T-helper 1 cell treated with Interleukin-12 subunit alpha and Interleukin-12 subunit beta and Interleukin-4 antibody, amounts not matched to agents 30 μg/mL and 1 μg/mL, for 36 hours (primary cell): ENCODE measurements around the gene DNAH8.

ENCODE experiments used
- H3K27ac Mint-ChIP-seq: one replicate; pipeline ENCODE4 v1.8.0; 2021; ENCODE audit warnings: mild to moderate bottlenecking, mixed read lengths
- H3K27me3 Mint-ChIP-seq: one replicate; pipeline ENCODE4 v1.8.0; 2021; ENCODE audit warnings: low read depth, mixed read lengths
- H3K36me3 Mint-ChIP-seq: one replicate; pipeline ENCODE4 v1.8.0; 2021; ENCODE audit warnings: low read depth, mixed read lengths
- H3K4me1 Mint-ChIP-seq: one replicate; pipeline ENCODE4 v1.8.0; 2021; ENCODE audit warnings: low read depth, mixed read lengths
- H3K4me3 Mint-ChIP-seq: one replicate; pipeline ENCODE4 v1.8.0; 2021; ENCODE audit warnings: mild to moderate bottlenecking, moderate library complexity, mixed read lengths
- H3K9me3 Mint-ChIP-seq: one replicate; pipeline ENCODE4 v1.8.0; 2021; ENCODE audit warnings: mixed read lengths

Gene DNAH8

DNA sequence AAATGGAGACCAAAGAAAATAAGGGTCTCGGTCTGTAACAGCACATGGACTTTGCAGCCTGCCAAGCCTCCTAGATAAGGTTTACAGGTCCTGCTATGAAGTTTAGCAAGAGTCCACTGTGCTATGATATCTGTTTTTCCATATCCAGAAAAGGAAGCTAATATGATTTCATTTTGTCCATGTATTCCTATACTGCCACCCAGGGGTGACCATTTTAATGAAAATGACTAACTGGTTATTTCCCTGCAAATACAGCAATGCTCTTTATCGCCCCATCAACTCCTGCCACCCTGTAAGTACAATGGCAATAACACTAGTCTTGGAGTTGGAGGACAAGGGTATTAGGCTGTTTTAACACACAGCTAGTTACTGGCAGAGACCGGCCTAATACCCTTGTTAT, 218.3 kb downstream of the DNAH8 start:
- no peaks in the 10 kb centered on the region for H3K4me1 Mint-ChIP-seq
- H3K9me3 Mint-ChIP-seq = no peaks in the 10 kb centered on the region
- H3K36me3 Mint-ChIP-seq = no peaks in the 10 kb centered on the region
- H3K27ac Mint-ChIP-seq = no peak overlapping the region
- H3K4me3 Mint-ChIP-seq = no peak overlapping the region
- peaks cover 19% of the 10 kb centered on the region for H3K27me3 Mint-ChIP-seq

DNA sequence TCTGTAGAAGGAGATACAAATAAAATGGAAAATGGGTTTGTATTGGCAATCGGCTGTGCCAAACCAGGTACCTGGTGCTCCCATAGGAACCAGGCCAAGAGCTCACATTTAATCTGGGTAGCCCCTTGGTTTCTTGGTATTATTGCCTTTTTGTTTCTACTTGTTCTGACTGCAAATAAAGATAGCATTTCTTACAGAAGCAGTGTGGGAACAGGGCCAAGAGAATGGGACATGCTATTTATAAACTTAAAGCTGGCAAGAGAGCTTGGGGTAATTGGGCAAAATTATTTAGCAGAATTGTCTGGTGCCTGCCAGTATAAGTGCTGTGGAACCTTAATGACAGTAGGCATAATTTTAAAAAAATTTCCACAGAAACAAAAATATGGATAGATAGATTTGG, 219.9 kb downstream of the DNAH8 start:
- no peak overlapping the region for H3K27ac Mint-ChIP-seq
- H3K36me3 Mint-ChIP-seq = no peaks in the 10 kb centered on the region
- H3K4me1 Mint-ChIP-seq = no peaks in the 10 kb centered on the region
- no peak overlapping the region for H3K4me3 Mint-ChIP-seq
- H3K9me3 Mint-ChIP-seq = no peaks in the 10 kb centered on the region
- peaks cover 7% of the 10 kb centered on the region for H3K27me3 Mint-ChIP-seq

DNA sequence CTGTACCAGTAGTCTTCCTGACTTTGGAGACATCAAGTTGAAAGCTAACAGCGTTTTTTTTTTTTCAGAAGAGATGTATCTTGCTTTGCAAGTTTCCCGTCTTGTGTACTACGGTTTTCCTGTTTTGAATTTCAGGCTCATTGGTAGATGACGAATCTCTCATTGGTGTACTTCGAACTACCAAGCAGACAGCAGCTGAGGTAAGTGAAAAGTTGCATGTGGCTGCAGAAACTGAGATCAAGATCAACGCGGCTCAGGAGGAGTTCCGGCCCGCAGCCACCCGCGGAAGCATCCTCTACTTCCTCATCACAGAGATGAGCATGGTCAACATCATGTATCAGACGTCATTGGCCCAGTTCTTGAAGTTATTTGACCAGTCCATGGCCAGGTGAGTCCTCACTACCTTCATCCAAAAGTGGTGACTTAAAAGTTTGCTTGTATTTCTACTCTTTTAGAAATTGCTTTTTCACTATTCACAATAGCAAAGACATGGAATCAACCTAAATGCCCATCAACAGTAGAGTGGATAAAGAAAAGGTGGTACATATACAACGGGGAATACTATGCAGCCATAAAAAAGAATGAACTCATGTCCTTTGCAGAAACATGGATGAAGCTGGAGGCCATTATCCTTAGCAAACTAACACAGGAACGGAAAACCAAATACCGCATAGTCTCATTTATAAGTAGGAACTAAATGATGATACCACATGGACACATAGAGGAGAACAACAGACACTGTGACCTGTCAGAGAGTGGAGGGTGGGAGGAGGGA, 222.9 kb downstream of the DNAH8 start:
- Mint-ChIP-seq H3K4me1 (no peaks in the 10 kb centered on the region), H3K27ac (no peak overlapping the region), H3K9me3 (no peaks in the 10 kb centered on the region), H3K4me3 (no peak overlapping the region), H3K27me3 (peaks cover 8% of the 10 kb centered on the region), H3K36me3 (no peaks in the 10 kb centered on the region)

DNA sequence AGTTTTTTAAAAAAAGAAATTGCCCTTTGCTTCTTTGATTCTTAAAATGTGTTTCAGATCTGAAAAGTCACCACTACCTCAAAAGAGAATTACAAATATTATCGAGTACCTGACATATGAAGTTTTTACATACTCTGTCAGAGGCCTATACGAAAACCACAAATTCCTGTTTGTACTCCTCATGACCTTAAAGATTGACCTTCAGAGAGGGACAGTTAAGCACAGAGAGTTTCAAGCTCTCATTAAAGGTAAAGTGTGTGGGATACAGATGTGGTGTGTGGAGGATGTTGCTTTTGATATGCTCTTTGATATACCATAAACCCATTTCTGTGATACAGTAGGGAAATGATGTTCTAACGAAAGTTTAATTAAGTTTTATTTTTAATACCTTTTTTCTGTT, 223.6 kb downstream of the DNAH8 start:
- no peaks in the 10 kb centered on the region for H3K36me3 Mint-ChIP-seq
- no peaks in the 10 kb centered on the region for H3K9me3 Mint-ChIP-seq
- H3K4me3 Mint-ChIP-seq = no peak overlapping the region
- H3K27ac Mint-ChIP-seq = no peak overlapping the region
- H3K27me3 Mint-ChIP-seq = peaks cover 12% of the 10 kb centered on the region
- no peaks in the 10 kb centered on the region for H3K4me1 Mint-ChIP-seq

DNA sequence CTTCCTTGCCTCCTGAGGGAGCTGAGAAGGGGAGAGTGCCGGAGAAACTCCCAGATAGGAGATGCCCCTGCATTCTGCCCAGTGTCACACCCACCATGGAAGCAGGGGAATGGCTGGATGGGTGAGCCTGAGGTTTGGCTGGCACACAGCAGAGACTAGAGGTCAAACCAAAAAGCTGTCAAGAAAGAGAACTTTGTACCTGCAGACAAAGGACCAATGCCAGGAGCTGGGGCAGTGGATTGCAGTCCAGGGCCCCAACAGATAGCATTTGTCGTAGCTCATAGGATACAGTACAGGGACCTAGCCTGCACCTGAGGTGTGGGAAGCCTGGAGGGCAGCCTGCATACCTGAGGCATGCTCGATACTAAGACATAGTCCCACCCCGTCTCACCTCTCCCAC, 227.3 kb downstream of the DNAH8 start:
- H3K27ac Mint-ChIP-seq = no peak overlapping the region
- no peaks in the 10 kb centered on the region for H3K4me1 Mint-ChIP-seq
- no peak overlapping the region for H3K4me3 Mint-ChIP-seq
- H3K9me3 Mint-ChIP-seq = no peaks in the 10 kb centered on the region
- H3K27me3 Mint-ChIP-seq = peaks cover 19% of the 10 kb centered on the region
- H3K36me3 Mint-ChIP-seq = no peaks in the 10 kb centered on the region

DNA sequence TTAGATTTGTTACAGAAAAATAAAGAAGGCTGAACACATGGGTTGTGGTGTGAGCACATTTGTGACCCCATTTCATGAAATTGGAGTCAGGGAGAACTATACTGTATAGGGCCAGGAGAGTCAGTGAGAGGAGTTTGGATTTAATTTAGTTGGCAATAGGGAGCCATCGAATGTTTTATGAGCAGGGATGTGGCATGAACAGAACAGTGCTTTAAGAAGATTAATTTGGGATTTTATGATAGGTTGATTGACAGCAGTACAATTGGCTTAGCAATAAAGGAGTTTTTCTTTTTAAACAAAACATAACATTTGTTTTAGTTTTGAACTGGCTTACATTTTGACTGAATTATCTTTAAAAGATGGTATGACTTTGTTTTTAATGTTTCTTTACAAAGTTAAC, 227.9 kb downstream of the DNAH8 start:
- Mint-ChIP-seq H3K27ac (no peak overlapping the region), H3K27me3 (peaks cover 19% of the 10 kb centered on the region), H3K4me1 (no peaks in the 10 kb centered on the region), H3K9me3 (no peaks in the 10 kb centered on the region), H3K4me3 (no peak overlapping the region), H3K36me3 (no peaks in the 10 kb centered on the region)

DNA sequence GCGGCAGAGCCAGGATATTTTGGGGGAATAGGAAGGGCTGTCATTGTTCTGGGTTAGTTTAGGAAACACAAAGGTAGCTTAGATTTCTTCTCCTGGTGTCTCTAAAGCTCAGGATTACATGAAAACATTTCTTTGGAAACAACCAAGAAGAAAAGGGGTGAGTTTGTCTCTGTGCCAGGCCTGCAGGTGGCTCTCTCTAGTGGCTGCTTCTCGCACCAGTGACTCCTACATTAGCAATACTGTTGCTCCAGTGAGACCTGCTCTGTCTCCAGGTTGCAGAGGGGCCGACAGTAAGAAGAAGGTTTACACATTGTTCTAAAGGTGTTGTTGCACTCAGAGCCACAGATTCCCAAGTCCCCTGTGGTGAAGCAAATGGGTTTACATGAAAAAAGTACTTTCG, 228.9 kb downstream of the DNAH8 start:
- Mint-ChIP-seq H3K27me3 (peaks cover 19% of the 10 kb centered on the region), H3K9me3 (no peaks in the 10 kb centered on the region), H3K36me3 (no peaks in the 10 kb centered on the region), H3K27ac (no peak overlapping the region), H3K4me3 (no peak overlapping the region), H3K4me1 (no peaks in the 10 kb centered on the region)

DNA sequence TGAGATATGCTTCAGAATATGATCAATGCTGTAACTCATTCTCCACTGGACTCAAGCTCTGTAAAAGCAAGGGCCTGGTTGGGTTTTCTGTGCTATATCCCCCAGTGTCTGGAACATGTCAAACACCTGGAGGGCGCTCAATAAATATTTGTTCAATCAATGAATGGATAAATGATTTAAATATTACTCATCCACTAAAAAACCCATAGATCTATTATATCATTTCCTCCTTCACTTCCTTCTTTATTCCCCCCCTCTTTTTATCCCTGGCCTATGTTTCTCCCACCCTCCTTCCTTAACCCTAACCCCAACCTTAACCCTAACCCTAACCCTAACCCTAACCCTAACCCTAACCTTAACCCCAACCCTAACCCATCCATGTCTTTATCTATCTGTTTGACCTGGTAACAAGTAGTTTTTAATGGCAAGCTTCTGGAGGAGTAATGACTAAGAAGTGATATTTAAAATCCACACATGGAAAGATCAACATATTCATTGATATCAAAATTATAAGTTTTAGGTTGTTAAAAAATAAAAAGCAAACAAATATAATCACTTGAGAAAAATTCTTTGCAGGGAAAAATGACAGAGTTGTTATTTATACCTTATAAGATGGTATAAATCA, 229.7 kb downstream of the DNAH8 start:
- H3K9me3 Mint-ChIP-seq = no peaks in the 10 kb centered on the region
- H3K27me3 Mint-ChIP-seq = peaks cover 19% of the 10 kb centered on the region
- H3K36me3 Mint-ChIP-seq = no peaks in the 10 kb centered on the region
- no peaks in the 10 kb centered on the region for H3K4me1 Mint-ChIP-seq
- H3K27ac Mint-ChIP-seq = no peak overlapping the region
- no peak overlapping the region for H3K4me3 Mint-ChIP-seq

DNA sequence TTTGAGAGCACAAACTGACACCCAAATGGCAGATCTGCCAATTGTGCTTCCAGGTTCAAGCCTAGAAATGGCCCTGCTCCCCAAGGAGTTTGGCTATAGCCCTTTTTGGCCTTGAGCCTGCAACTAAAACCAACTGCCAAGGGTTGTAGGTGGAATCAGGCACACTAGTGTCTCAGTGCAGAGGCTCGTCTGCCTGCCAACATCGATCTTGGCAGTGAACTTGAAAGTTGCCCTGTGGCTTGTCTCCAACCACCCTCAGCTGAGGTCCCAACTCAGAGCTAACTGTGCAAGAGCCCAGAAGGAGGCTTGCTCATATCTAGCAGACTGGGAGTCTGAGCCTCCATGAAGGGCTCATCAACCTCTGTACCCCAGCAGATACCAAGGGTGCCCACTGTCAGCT, 240.8 kb downstream of the DNAH8 start:
- H3K36me3 Mint-ChIP-seq = no peaks in the 10 kb centered on the region
- H3K27me3 Mint-ChIP-seq = peaks cover 38% of the 10 kb centered on the region
- no peak overlapping the region for H3K4me3 Mint-ChIP-seq
- no peak overlapping the region for H3K27ac Mint-ChIP-seq
- no peaks in the 10 kb centered on the region for H3K4me1 Mint-ChIP-seq
- peaks cover 6% of the 10 kb centered on the region for H3K9me3 Mint-ChIP-seq

DNA sequence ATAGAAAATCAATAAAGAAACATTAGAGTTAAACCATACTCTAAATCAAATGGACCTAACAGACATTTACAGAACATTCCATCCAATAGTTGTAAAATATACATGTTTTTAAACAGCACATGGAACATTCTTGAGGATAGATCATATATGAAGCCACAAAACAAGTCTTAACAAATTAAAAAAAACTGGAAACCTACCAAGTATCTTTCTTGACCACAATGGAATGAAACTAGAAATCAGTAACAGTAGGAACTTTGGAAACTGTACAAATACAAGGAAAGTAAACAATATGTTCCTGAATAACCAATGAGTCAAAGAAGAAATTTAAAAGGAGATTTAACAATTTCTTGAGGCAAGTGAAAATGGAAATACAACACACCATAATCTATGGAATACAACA, 242.3 kb downstream of the DNAH8 start:
- Mint-ChIP-seq H3K4me1 (no peaks in the 10 kb centered on the region), H3K4me3 (no peak overlapping the region), H3K27ac (no peak overlapping the region), H3K36me3 (no peaks in the 10 kb centered on the region), H3K27me3 (peaks cover 34% of the 10 kb centered on the region), H3K9me3 (peaks cover 6% of the 10 kb centered on the region)

DNA sequence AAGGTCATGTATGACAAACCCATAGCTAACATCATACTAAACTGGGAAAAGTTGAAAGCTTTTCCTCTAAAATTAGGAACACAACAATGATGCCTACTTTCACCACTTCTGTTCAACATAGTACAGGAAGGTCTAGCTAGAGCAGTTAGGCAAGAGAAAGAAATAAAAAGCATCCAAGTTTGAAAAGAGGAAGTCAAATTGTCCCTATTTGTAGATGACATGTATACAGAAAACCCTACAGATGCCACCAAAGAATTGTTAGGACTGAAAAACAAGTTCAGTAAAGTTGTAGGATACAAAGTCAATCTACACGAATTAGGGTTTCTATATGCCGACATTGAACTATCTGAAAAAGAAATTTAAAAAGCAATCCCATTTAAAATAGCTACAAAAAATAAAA, 244.0 kb downstream of the DNAH8 start:
- Mint-ChIP-seq H3K4me1 (no peaks in the 10 kb centered on the region), H3K27ac (no peak overlapping the region), H3K27me3 (peaks cover 27% of the 10 kb centered on the region)

DNA sequence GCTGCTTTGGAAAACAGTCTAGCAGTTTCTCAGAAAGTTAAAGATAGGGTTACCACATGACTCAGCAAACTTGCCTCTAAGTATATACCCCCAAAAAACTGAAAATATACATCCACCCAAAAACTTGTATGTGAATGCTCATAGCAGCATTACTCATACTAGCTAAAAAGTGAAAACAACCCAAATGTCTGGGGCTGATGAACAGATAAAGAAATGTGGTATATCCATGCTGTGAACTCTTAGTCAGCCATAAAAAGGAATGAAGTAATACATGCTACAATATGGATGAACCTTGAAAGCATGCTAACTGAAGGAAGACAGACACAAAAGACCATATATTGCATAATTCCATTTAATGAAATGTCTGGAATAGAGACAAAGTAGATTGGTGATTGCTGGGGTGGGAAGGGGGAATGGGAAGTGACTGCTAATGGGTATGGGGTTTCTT, 253.6 kb downstream of the DNAH8 start:
- no peaks in the 10 kb centered on the region for H3K36me3 Mint-ChIP-seq
- H3K4me3 Mint-ChIP-seq = no peak overlapping the region
- no peak overlapping the region for H3K27ac Mint-ChIP-seq
- H3K4me1 Mint-ChIP-seq = no peaks in the 10 kb centered on the region
- H3K9me3 Mint-ChIP-seq = no peaks in the 10 kb centered on the region
- H3K27me3 Mint-ChIP-seq = peaks cover 46% of the 10 kb centered on the region

More for the DNA sequence above, 244.0 kb downstream of the DNAH8 start:
- Mint-ChIP-seq H3K4me3 (no peak overlapping the region), H3K9me3 (peaks cover 6% of the 10 kb centered on the region), H3K36me3 (no peaks in the 10 kb centered on the region)

DNA sequence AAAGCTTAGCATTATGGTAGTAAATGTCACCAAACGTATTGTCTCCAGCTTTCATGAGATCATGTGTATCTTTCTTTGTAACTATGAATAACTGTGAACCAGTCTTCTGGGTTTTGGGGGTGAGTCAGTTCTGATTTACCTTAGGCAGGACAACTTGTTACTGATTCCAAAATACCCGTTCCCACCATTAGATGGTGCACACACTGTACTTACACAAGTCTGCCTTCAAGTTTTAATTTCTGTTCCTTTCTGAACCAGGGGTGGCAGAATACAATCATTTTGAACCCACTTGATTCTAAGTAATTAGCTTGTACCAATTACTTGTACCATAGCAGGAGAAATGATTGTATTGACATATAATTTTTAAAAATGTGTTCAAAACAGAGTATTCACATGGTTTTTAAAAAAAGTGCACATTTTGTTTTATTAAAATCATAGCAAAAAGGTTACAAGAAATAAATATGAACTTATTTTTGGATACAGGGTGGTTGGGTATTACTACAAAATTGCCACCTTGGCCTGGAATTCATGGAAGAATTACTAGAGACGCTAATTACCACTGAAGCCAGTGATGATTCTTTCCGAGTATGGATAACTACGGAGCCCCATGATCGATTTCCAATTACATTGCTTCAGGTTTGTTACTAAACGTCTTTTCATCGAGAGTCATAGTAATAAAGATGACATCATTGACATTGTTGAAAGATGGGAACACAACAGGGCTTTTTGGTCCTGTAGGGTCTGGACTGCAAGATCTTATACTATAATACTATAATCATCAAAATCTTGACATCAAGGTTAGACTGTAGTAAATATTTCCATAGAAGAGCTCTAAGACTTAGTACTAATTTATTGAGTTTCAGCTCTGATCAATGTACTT, 258.3 kb downstream of the DNAH8 start:
- Mint-ChIP-seq H3K9me3 (no peaks in the 10 kb centered on the region), H3K36me3 (no peaks in the 10 kb centered on the region), H3K4me3 (no peak overlapping the region), H3K27me3 (peaks cover 71% of the 10 kb centered on the region), H3K4me1 (no peaks in the 10 kb centered on the region), H3K27ac (no peak overlapping the region)

DNA sequence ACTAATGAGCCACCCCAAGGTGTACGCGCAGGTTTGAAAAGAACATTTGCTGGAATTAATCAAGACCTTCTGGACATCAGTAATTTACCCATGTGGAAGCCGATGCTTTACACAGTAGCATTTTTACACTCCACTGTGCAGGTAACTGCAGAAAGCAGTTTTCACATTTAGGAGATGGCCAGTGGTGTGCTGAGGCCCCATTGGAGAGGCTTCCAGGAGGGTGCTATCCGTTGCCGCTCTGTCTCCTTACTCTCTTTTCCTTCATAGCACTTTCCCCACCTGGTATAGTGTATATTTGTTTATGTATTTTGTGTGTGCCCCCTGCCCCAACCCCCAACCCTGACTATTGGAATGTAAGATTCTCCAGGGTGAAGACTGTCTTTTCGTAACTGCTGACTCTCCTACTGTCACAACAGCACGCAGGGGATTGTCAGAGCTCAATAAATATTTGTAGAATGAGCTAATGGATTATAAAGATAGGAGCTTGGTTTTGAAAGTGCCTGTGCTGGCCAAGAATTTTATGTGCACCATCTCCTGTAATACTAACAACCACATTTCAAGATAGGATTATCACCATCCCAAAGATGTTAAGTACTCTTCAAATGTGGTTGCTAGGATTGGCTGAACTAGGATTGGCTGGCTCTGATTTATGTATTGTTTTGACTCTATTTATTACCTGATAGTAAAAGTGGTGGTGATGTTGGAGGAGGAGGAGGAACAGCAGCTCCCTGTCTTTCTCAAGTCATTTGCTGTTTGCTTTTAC, 259.5 kb downstream of the DNAH8 start:
- Mint-ChIP-seq H3K36me3 (no peaks in the 10 kb centered on the region), H3K27ac (no peak overlapping the region), H3K4me1 (no peaks in the 10 kb centered on the region), H3K27me3 (peaks cover 76% of the 10 kb centered on the region), H3K9me3 (no peaks in the 10 kb centered on the region), H3K4me3 (no peak overlapping the region)
